GM12874 (cell line): ENCODE results near the gene SMYD3.

Experiments used
- TF ChIP-seq, protein P1 (sequence below): IDR thresholded peaks from 2 replicates; pipeline ENCODE4 v1.5.1; 2011; ENCODE audit warnings: low read depth, mild to moderate bottlenecking, control low read depth, low read length, moderate library complexity; ENCODE audit not compliant: insufficient read depth

Gene SMYD3

DNA sequence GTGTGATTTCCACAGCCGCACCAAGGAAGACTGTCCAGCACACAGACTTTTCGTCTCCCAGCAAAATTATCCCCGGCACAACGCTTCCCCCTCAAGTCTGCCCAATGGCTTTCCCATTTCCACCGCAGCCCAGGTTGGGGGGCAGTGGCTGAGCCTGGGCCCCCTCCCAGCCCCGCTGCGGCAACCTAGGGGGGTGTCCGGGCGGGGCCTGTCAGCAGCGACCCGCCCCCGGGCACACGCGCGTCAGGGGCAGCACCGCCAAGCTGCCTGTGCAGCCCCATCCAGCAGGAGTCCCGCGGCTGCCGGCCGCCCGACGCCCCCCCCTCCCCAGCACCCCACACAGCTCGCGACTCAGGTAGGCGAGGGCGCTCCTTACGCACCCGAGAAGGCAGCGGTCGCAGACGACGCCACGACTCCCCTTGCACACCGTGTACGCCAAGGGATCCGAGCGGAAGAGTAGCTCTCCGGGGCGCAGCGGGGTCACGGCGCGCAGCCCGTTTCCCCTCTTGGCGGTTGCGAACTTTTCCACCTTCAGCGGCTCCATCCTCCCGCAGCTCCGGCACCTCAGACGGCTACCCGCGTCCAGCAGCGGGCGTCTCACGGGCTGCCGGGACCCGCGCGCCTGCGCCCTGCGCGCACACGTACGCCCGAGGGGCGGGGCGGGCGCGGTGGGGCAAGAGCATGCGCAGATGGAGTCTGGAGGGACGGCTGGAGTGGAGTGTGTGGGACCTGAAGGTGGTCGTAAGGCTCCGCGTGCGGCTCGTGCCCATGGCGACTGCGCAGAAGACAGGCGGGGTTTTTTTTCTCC, at the start of gene SMYD3:
Gene SMYD3 (minus strand): TSS at position 606 of the 808 bp plus-strand sequence.
- TF ChIP-seq, protein P1, sequence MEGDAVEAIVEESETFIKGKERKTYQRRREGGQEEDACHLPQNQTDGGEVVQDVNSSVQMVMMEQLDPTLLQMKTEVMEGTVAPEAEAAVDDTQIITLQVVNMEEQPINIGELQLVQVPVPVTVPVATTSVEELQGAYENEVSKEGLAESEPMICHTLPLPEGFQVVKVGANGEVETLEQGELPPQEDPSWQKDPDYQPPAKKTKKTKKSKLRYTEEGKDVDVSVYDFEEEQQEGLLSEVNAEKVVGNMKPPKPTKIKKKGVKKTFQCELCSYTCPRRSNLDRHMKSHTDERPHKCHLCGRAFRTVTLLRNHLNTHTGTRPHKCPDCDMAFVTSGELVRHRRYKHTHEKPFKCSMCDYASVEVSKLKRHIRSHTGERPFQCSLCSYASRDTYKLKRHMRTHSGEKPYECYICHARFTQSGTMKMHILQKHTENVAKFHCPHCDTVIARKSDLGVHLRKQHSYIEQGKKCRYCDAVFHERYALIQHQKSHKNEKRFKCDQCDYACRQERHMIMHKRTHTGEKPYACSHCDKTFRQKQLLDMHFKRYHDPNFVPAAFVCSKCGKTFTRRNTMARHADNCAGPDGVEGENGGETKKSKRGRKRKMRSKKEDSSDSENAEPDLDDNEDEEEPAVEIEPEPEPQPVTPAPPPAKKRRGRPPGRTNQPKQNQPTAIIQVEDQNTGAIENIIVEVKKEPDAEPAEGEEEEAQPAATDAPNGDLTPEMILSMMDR, result peak; percentile 19; the same call in 1 of the 2 replicates

DNA sequence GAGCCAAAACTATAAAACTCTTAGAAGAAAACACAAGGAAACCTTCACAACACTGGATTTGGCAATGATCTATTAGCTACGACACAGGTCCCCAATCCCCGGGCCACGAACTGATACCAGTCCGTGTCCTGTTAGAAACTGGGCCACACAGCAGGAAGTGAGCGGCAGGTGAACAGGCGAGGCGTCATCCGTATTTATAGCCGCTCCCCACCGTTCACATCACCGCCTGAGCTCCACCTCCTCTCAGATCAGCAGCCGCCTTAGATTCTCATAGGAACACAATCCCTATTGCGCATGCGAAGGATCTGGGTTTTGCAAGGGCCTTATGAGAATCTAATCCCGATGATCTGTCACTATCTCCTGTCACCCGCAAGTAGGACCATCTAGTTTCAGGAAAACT, 47.1 kb upstream of the SMYD3 start:
- TF ChIP-seq, protein P1, result no peak

DNA sequence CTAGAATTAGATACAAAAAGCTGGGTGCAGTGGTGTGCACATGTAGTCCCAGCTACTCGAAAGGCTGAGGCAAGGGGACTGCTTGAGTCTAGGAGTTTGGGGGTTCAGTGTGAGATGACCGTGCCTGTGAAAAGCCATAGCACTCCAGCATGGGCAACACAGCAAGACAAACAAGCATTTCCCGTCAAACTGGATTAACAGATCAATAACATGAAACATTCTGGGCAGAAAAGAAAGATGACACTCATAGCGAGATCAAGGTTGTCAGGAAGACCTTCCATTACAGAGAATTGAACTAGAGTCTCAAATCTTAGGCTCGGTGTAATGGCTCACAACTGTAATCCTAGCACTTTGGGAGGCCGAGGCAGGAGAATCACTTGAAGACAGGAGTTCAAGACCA, 45.0 kb upstream of the SMYD3 start:
- TF ChIP-seq, protein P1, result no peak

GRCh38 chr1:246550402-246550801, 43.3 kb upstream of the SMYD3 start:
- TF ChIP-seq, protein P1, result no peak

- TF ChIP-seq, protein P1, result no peak
Measured at GRCh38 chr1:246549665-246550064, 42.6 kb upstream of the SMYD3 start.

GRCh38 chr1:246544001-246544400, 36.9 kb upstream of the SMYD3 start:
- TF ChIP-seq, protein P1, result no peak

DNA sequence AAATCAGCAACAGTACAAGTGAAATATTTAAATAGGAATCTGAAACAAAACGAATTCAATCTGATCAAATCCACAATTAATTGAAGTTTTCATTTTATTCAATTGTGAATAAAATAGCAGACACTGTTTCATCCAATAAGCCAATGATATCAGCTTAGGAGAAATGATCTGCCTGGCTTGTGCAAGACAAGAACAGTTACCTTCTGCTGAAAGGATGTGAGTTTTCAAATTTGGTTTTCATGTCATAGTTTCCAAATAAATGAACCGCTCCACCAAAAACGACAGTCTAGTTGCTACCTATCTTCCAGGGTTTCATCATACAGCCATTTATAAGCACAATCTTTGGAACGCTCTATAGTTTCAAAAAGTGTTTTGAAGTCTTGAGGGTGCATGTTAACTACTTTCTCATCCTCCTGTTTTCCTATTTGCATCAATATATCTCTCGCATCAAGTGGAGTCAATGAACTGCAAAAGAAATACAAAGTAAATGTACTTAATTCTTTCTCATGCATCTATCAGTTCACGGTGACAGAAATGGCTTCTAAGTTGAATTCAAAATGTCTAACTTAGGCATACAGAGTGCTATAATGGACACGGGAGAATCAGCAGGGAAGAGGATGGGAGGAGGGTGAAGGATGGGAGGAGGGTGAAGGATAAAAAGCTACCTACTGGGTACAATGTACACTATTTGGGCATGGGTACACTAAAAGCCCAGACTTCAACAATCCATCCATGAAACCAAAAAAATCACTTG, 33.8 kb upstream of the SMYD3 start:
- TF ChIP-seq, protein P1, result no peak
